Measurements from ENCODE around the gene ADA. TPM values are rescaled to one million over a fixed set of nuclear protein-coding genes. Genes with fewer than 3 reads are reported as not detected.
A peak's percentile ranks its signal among the peaks of the same experiment; 100 is the strongest.

ADA gene
- total RNA-seq, 2 donors from 2014 or later: 1.1 to 10.0 TPM

GRCh38 chr20:44572551-44573500 lies 78.7 kb downstream of the ADA start:
- intact Hi-C loops (cut with DNase I): no loop called here
- no peak overlapping the region for H3K4me3 ChIP-seq
- no peaks in the 10 kb centered on the region for H3K27me3 ChIP-seq (replicated peaks; ENCODE audit: insufficient read depth)
- no peaks in the 10 kb centered on the region for H3K36me3 ChIP-seq
- H3K9me3 ChIP-seq: no peaks in the 10 kb centered on the region
- H3K4me1 ChIP-seq (replicated peaks): no peaks in the 10 kb centered on the region
- H3K27ac ChIP-seq: peak overlapping the region; percentile 56 to 70
- WGBS: 26% methylated on average over 6 of the region's 6 CpGs
- no peak for TF ChIP-seq POLR2A (IDR thresholded peaks at IDR 0.05)
- TF ChIP-seq POLR2AphosphoS5 (IDR thresholded peaks at IDR 0.05): peak; percentile 12
- TF ChIP-seq CTCF (IDR thresholded peaks at IDR 0.05): no peak
- DNase-seq (ENCODE audit: low spot score): peak; percentile 50

GRCh38 chr20:44571362-44571988 lies 80.0 kb downstream of the ADA start:
- no peaks in the 10 kb centered on the region for H3K4me1 ChIP-seq (replicated peaks)
- DNase-seq (ENCODE audit: low spot score): no peak
- H3K27ac ChIP-seq: no peak overlapping the region
- no peak overlapping the region for H3K4me3 ChIP-seq
- no peaks in the 10 kb centered on the region for H3K36me3 ChIP-seq
- H3K27me3 ChIP-seq (replicated peaks; ENCODE audit: insufficient read depth): no peaks in the 10 kb centered on the region
- TF ChIP-seq POLR2A (IDR thresholded peaks at IDR 0.05): no peak
- no peak for TF ChIP-seq CTCF (IDR thresholded peaks at IDR 0.05)
- TF ChIP-seq POLR2AphosphoS5 (IDR thresholded peaks at IDR 0.05): no peak
- no peaks in the 10 kb centered on the region for H3K9me3 ChIP-seq
- intact Hi-C loops (cut with DNase I): no loop called here
- WGBS: 64% methylated on average over 6 of the region's 6 CpGs

GRCh38 chr20:44570367-44570766 lies 81.1 kb downstream of the ADA start:
- Histone ChIP-seq H3K36me3 (no peaks in the 10 kb centered on the region), H3K4me3 (no peak overlapping the region), H3K27me3 (replicated peaks; ENCODE audit: insufficient read depth) (no peaks in the 10 kb centered on the region), H3K9me3 (no peaks in the 10 kb centered on the region), H3K4me1 (replicated peaks) (no peaks in the 10 kb centered on the region), H3K27ac (no peak overlapping the region)
- WGBS: 89% methylated on average over 1 of the region's 1 CpG
- intact Hi-C loops (cut with DNase I): no loop called here
- no peak for TF ChIP-seq CTCF (IDR thresholded peaks at IDR 0.05)
- no peak for TF ChIP-seq POLR2AphosphoS5 (IDR thresholded peaks at IDR 0.05)
- no peak for TF ChIP-seq POLR2A (IDR thresholded peaks at IDR 0.05)
- DNase-seq (ENCODE audit: low spot score): no peak

Other genes with a start within 250 kb of the ADA start
- gene TTPAL, start 175.8 kb downstream of the ADA start, total RNA-seq: 10 to 100 TPM; 11.8 to 14.8 TPM
- 100 to 1,000 TPM in 1 of 2 donors, 10 to 100 TPM in 1; 89.1 to 141 TPM for gene SERINC3, start 129.6 kb downstream of the ADA start, total RNA-seq
- gene PKIG, start 69.1 kb downstream of the ADA start, total RNA-seq: 10 to 100 TPM; 60.9 to 81.1 TPM
- 10 to 100 TPM; 62.9 to 64.3 TPM for gene CCN5, start 63.7 kb upstream of the ADA start, total RNA-seq
- gene KCNK15, start 94.2 kb upstream of the ADA start, total RNA-seq: 10 to 100 TPM in 1 of 2 donors, 1 to 10 TPM in 1; 1.5 to 16.1 TPM
- gene RIMS4, start 158.8 kb upstream of the ADA start, total RNA-seq: 10 to 100 TPM in 1 of 2 donors, 1 to 10 TPM in 1; 1.0 to 61.9 TPM
- gene YWHAB, start 234.0 kb upstream of the ADA start, total RNA-seq: 100 to 1,000 TPM; 122 to 131 TPM